GM21723 (cell line): ENCODE results near the gene DGKI.
A peak's percentile ranks its signal among the peaks of the same experiment; 100 is the strongest.

Experiments
- ATAC-seq: cut with Tn5 transposase; IDR thresholded peaks from one replicate; pipeline ENCODE4 v1.9.1; 2021; ENCODE audit warnings: mild to moderate bottlenecking, moderate library complexity; ENCODE audit not compliant: unreplicated experiment

Gene DGKI

GRCh38 chr7:137846827-137847567 lies at the start of gene DGKI:
TSS of gene DGKI (minus strand) at chr7:137846974.
- no peak for ATAC-seq

- peak; percentile 70 for ATAC-seq
Observed at GRCh38 chr7:137895301-137896221, 48.8 kb upstream of the DGKI start.

- ATAC-seq: no peak
Observed at GRCh38 chr7:137893143-137893742, 46.5 kb upstream of the DGKI start.

GRCh38 chr7:137891016-137891655 lies 44.4 kb upstream of the DGKI start:
- no peak for ATAC-seq

GRCh38 chr7:137890449-137890921 lies 43.7 kb upstream of the DGKI start:
- ATAC-seq: no peak

GRCh38 chr7:137888241-137888640 lies 41.5 kb upstream of the DGKI start:
- ATAC-seq: no peak

GRCh38 chr7:137886746-137887145 lies 40.0 kb upstream of the DGKI start:
- no peak for ATAC-seq

- ATAC-seq: no peak
Observed at GRCh38 chr7:137886281-137886680, 39.5 kb upstream of the DGKI start.

- no peak for ATAC-seq
Observed at GRCh38 chr7:137885678-137886077, 38.9 kb upstream of the DGKI start.

- ATAC-seq: no peak
Observed at GRCh38 chr7:137882806-137883205, 36.0 kb upstream of the DGKI start.

- ATAC-seq: peak; percentile 77
Observed at GRCh38 chr7:137882261-137882668, 35.5 kb upstream of the DGKI start.

- peak; percentile 12 for ATAC-seq
Observed at GRCh38 chr7:137881607-137882260, 35.0 kb upstream of the DGKI start.

GRCh38 chr7:137880432-137880831 lies 33.7 kb upstream of the DGKI start:
- no peak for ATAC-seq

GRCh38 chr7:137879357-137880158 lies 32.8 kb upstream of the DGKI start:
- ATAC-seq: no peak

GRCh38 chr7:137878333-137878961 lies 31.7 kb upstream of the DGKI start:
- ATAC-seq: no peak

- no peak for ATAC-seq
Observed at GRCh38 chr7:137877027-137877675, 30.4 kb upstream of the DGKI start.

- ATAC-seq: no peak
Observed at GRCh38 chr7:137875746-137876145, 29.0 kb upstream of the DGKI start.

GRCh38 chr7:137873979-137874777 lies 27.4 kb upstream of the DGKI start:
- no peak for ATAC-seq
